ENCODE measurements around the gene AGK.

- TF ChIP-seq POLR2A (IDR thresholded peaks at IDR 0.05) (no peak), CTCF (IDR thresholded peaks at IDR 0.05) (no peak)
Observed at GRCh38 chr7:141686670-141687069, 135.5 kb downstream of the AGK start.
